PC-3 (cell line): ENCODE measurements around the gene SEC14L3.

Source experiments
- EZH2 ChIP-seq: fragments of 300-600 bp; sonication (generic); IDR thresholded peaks from one replicate; pipeline ENCODE4 v1.6.1; 2017; ENCODE audit warnings: antibody characterized with exemption, mild to moderate bottlenecking, low read length; ENCODE audit not compliant: unreplicated experiment
- EZH2phosphoT487 ChIP-seq: fragments of 300-600 bp; sonication (generic); IDR thresholded peaks from 2 replicates; pipeline ENCODE4 v1.6.1; 2018; ENCODE audit warnings: mild to moderate bottlenecking, antibody characterized with exemption, low read length, borderline replicate concordance
- TF ChIP-seq, protein P1 (sequence below): fragments of 300-600 bp; sonication (generic); conservative IDR thresholded peaks from 2 replicates; pipeline ENCODE4 v1.5.1; 2017; ENCODE audit warnings: antibody characterized with exemption, low read depth, mild to moderate bottlenecking, low read length

DNA sequence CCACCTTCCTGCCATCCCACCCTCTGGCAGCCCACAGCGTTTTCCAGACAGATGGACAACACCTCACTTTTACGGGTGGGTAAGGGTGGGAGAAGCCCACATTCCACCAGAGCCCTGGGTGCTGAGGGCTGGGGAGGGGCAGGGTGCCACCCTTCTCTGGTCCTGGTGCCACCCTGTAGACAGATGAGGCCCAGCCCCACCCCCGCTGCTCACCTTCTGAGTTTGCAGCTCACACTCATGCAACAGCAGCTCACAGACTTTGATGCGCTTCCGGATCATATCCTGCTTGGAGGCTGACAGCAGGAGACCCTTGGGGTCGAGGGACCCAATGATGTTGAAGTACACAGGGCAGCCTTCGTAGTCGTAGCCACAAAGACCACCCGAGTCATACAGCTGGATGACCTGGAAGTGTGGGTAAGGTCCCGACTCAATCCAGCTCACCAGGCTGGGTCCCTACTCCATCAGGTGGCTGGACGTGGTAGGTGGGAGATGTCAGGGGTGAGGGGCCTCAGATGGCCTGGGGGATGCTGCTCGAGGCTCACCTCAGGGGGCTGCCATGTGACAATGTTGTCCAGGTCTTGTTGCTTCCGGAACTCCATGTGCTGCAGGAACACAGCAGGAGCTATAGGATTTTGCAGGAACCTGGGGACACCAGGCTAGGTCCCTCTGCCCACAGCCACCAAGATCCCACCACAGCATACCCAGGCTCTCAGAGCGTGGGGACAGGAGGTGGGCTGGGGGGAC, 23.4 kb upstream of the SEC14L3 start:
- TF ChIP-seq, protein P1, sequence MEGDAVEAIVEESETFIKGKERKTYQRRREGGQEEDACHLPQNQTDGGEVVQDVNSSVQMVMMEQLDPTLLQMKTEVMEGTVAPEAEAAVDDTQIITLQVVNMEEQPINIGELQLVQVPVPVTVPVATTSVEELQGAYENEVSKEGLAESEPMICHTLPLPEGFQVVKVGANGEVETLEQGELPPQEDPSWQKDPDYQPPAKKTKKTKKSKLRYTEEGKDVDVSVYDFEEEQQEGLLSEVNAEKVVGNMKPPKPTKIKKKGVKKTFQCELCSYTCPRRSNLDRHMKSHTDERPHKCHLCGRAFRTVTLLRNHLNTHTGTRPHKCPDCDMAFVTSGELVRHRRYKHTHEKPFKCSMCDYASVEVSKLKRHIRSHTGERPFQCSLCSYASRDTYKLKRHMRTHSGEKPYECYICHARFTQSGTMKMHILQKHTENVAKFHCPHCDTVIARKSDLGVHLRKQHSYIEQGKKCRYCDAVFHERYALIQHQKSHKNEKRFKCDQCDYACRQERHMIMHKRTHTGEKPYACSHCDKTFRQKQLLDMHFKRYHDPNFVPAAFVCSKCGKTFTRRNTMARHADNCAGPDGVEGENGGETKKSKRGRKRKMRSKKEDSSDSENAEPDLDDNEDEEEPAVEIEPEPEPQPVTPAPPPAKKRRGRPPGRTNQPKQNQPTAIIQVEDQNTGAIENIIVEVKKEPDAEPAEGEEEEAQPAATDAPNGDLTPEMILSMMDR, result no peak
- no peak for TF ChIP-seq EZH2
- no peak for TF ChIP-seq EZH2phosphoT487
